SH-SY5Y (cell line): ENCODE data around the gene PCDHGB3.
"Not testable (repeated sequence)": the region's sequence is repeated elsewhere in the genome, so short reads cannot be mapped to it uniquely, and the experiment has no call there.

Experiments
- GATA2 ChIP-seq: IDR thresholded peaks from 2 replicates; pipeline ENCODE4 v1.6.1; 2011; ENCODE audit warnings: mild to moderate bottlenecking, low read depth, low read length
- GATA3 ChIP-seq: IDR thresholded peaks from 2 replicates; pipeline ENCODE4 v1.6.1; 2011; ENCODE audit warnings: low read depth, mild to moderate bottlenecking, low read length, moderate library complexity

The PCDHGB3 gene

GRCh38 chr5:141374627-141375026 lies 4.6 kb downstream of the PCDHGB3 start:
- no peak for TF ChIP-seq GATA2
- TF ChIP-seq GATA3: no peak

- no peak for TF ChIP-seq GATA3
- TF ChIP-seq GATA2: no peak; the same call in 1 of the 2 replicates
Observed at GRCh38 chr5:141382469-141383294, 12.6 kb downstream of the PCDHGB3 start, which contains the start of gene PCDHGA7. PCDHGA7 (plus strand) TSS chr5:141382742; CDS start chr5:141382900, 158 bp downstream.

- TF ChIP-seq GATA3 (no peak), GATA2 (no peak)
Observed at GRCh38 chr5:141383345-141383744, 13.3 kb downstream of the PCDHGB3 start.

- TF ChIP-seq GATA2 (no peak), GATA3 (no peak)
Observed at GRCh38 chr5:141384471-141385267, 14.6 kb downstream of the PCDHGB3 start.

- not testable (repeated sequence) for TF ChIP-seq GATA2, GATA3
Observed at GRCh38 chr5:141387557-141388311, 17.7 kb downstream of the PCDHGB3 start, which contains the start of gene PCDHGB4. PCDHGB4 (plus strand) TSS chr5:141387698; CDS start chr5:141387885, 187 bp downstream.

- no peak for TF ChIP-seq GATA3
- TF ChIP-seq GATA2: no peak
Observed at GRCh38 chr5:141388661-141389060, 18.6 kb downstream of the PCDHGB3 start.

- no peak for TF ChIP-seq GATA2
- no peak for TF ChIP-seq GATA3
Observed at GRCh38 chr5:141389153-141390042, 19.4 kb downstream of the PCDHGB3 start.

GRCh38 chr5:141392429-141393198 lies 22.6 kb downstream of the PCDHGB3 start, which contains the start of gene PCDHGA8:
PCDHGA8 (plus strand) TSS chr5:141392633; CDS start chr5:141392814, 181 bp downstream.
- TF ChIP-seq GATA3 (no peak), GATA2 (no peak)

GRCh38 chr5:141393267-141393666 lies 23.2 kb downstream of the PCDHGB3 start:
- no peak for TF ChIP-seq GATA3
- no peak for TF ChIP-seq GATA2

GRCh38 chr5:141397756-141398551 lies 27.9 kb downstream of the PCDHGB3 start, which contains the start of gene PCDHGB5:
PCDHGB5 (plus strand) TSS chr5:141397947; CDS start chr5:141398128, 181 bp downstream.
- not testable (repeated sequence) for TF ChIP-seq GATA3, GATA2

GRCh38 chr5:141398608-141399007 lies 28.6 kb downstream of the PCDHGB3 start:
- no peak for TF ChIP-seq GATA2
- no peak for TF ChIP-seq GATA3
